Measurements from ENCODE around the gene MYO18B.

DNA sequence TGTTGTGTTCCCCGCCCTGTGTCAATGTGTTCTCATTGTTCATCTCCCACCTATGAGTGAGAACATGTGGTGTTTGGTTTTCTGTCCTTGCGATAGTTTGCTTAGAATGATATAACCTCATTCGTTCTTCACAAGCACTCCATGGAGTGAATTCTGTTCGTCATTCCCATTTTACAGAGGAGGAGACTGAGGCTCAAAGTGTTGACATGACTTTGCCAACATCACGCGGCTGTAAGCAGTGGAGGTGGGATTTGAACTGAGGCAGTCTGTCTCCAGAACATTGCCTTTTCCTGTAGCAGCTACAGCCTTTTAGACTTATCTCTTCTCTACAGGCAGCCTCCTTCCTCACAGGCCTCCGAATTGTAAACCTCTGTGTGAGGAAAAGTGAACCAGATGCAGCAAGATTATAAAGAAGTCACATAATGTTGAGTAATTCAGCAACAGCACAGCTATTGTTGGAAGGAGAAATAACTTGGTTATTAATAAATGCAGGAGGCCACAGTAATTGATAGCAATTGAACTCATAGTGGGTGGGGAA, 74.6 kb downstream of the MYO18B start:
- TF ChIP-seq EP300 (IDR thresholded peaks at IDR 0.05; ENCODE audit: borderline replicate concordance), result no peak
- TF ChIP-seq TAF1 (IDR thresholded peaks at IDR 0.05; ENCODE audit: low read depth), result no peak
- no peak for TF ChIP-seq YY1 (IDR thresholded peaks at IDR 0.05; ENCODE audit: low read depth)
- TF ChIP-seq, protein P1, sequence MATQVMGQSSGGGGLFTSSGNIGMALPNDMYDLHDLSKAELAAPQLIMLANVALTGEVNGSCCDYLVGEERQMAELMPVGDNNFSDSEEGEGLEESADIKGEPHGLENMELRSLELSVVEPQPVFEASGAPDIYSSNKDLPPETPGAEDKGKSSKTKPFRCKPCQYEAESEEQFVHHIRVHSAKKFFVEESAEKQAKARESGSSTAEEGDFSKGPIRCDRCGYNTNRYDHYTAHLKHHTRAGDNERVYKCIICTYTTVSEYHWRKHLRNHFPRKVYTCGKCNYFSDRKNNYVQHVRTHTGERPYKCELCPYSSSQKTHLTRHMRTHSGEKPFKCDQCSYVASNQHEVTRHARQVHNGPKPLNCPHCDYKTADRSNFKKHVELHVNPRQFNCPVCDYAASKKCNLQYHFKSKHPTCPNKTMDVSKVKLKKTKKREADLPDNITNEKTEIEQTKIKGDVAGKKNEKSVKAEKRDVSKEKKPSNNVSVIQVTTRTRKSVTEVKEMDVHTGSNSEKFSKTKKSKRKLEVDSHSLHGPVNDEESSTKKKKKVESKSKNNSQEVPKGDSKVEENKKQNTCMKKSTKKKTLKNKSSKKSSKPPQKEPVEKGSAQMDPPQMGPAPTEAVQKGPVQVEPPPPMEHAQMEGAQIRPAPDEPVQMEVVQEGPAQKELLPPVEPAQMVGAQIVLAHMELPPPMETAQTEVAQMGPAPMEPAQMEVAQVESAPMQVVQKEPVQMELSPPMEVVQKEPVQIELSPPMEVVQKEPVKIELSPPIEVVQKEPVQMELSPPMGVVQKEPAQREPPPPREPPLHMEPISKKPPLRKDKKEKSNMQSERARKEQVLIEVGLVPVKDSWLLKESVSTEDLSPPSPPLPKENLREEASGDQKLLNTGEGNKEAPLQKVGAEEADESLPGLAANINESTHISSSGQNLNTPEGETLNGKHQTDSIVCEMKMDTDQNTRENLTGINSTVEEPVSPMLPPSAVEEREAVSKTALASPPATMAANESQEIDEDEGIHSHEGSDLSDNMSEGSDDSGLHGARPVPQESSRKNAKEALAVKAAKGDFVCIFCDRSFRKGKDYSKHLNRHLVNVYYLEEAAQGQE (IDR thresholded peaks at IDR 0.05; ENCODE audit: low read depth), result no peak
- TF ChIP-seq FOXM1 (IDR thresholded peaks at IDR 0.05; ENCODE audit: borderline replicate concordance, low read depth), result no peak
- no peak for TF ChIP-seq TEAD4 (IDR thresholded peaks at IDR 0.05)
- no peak for TF ChIP-seq CREB1 (IDR thresholded peaks at IDR 0.05; ENCODE audit: low read depth)
- TF ChIP-seq RAD21 (IDR thresholded peaks at IDR 0.05; ENCODE audit: low read depth), result no peak
- TF ChIP-seq, protein P2, sequence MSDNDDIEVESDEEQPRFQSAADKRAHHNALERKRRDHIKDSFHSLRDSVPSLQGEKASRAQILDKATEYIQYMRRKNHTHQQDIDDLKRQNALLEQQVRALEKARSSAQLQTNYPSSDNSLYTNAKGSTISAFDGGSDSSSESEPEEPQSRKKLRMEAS (IDR thresholded peaks at IDR 0.05), result no peak
- no peak for TF ChIP-seq CEBPB (IDR thresholded peaks at IDR 0.05)
- TF ChIP-seq, protein P3, sequence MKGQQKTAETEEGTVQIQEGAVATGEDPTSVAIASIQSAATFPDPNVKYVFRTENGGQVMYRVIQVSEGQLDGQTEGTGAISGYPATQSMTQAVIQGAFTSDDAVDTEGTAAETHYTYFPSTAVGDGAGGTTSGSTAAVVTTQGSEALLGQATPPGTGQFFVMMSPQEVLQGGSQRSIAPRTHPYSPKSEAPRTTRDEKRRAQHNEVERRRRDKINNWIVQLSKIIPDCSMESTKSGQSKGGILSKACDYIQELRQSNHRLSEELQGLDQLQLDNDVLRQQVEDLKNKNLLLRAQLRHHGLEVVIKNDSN (IDR thresholded peaks at IDR 0.05), result no peak
- TF ChIP-seq NFIC (IDR thresholded peaks at IDR 0.05), result no peak
- TF ChIP-seq EGR1 (IDR thresholded peaks at IDR 0.05), result no peak
- TF ChIP-seq ZBTB7A (IDR thresholded peaks at IDR 0.05; ENCODE audit: low read depth), result no peak
